ENCODE measurements around the gene CYB561A3. TPM values are rescaled to one million over a fixed set of nuclear protein-coding genes. Genes with fewer than 3 reads are reported as not detected.

CYB561A3 gene
- total and polyA plus RNA-seq, 2 donors (not counting 1 experiment from before 2014, with no cell fraction given) = 248 to 756 TPM

DNA sequence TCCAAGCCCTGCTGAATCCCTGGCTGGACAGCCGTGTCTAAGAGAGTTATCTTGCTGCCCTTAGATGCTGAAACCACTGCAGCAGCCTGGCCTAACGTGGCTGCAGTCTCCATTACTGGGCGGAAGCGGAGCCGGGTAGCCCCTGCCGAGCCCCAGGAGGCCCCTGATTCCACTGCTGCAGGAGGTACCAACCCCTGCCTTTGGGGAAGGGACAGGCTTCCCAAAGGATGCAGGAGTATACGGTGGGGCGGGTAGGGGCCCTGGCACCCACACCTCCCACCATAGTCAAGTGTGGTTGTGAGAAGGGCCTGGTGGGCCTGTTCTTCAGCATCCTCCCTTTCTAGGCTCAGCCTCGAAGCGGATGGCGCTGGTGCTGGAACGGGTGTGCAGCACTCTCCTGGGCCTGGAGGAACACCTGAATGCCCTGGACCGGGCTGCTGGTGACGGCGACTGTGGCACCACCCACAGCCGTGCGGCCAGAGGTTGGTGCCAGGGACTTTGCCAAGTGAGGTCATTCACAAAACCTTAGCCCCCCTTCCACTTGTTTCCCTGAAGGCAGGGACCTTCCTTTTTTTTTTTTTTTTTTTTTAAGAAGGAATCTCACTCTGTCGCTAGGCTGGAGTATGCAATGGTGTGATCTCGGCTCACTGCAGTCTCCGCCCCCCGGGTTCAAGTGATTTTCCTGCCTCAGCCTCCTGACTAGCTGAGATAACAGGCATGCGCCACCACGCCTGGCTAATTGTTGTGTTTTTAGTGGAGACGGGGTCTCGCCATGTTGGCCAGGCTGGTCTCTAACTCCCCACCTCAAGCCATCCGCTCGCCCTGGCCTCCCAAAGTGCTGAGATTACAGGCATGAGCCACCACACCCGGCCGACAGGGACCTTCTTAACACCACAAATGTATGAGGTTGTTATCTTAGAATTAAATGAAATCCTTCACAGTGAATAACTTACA, 17.6 kb downstream of the CYB561A3 start:
- intact Hi-C loops (cut with micrococcal nuclease) = no loop called here
- peaks cover 22% of the 10 kb centered on the region for H4K20me1 ChIP-seq (ENCODE audit: control insufficient read depth, insufficient read depth, low read length, poor library complexity, severe bottlenecking)
- POLR2A ChIA-PET = interaction anchor here (2.0 kb wide), 1 partner anchor 17 kb away, joined by 9 read pairs; the partner anchor contains the start of genes CYB561A3 and TMEM138
- no peak overlapping the region for H3K9ac ChIP-seq (ENCODE audit: low read length)
- Mint-ChIP-seq H3K27ac (peak overlapping the region; percentile 74), H3K9me3 (ENCODE audit: insufficient read depth) (no peaks in the 10 kb centered on the region), H3K4me3 (no peak overlapping the region), H3K27me3 (no peaks in the 10 kb centered on the region), H3K4me1 (peaks cover 28% of the 10 kb centered on the region)
- DNase-seq = no peak
- no peaks in the 10 kb centered on the region for H3K27me3 ChIP-seq (replicated peaks in 1 of 4; ENCODE audit: control extremely low read depth in 1 of 4, control insufficient read depth in 3 of 4, insufficient read depth in 4 of 4, low read length in 3 of 4)
- H3K36me3 ChIP-seq (replicated peaks in 1 of 2; ENCODE audit: control extremely low read depth in 1 of 2, control insufficient read depth in 1 of 2, extremely low read depth in 1 of 2, insufficient read depth in 2 of 2, low read length in 1 of 2) = peaks cover 0 to 44% of the 10 kb centered on the region in 2 experiments
- no peak for TF ChIP-seq CTCF (IDR thresholded peaks at IDR 0.05)
- no peak for TF ChIP-seq EZH2 (IDR thresholded peaks at IDR 0.05; ENCODE audit: borderline replicate concordance, insufficient read depth, low read depth, low read length, poor library complexity, severe bottlenecking)
- no peak overlapping the region for H3K4me3 ChIP-seq (ENCODE audit: control extremely low read depth in 1 of 5, extremely low read depth in 1 of 5, insufficient read depth in 1 of 5, low read depth in 2 of 5, low read length in 4 of 5)
- peak overlapping the region in 1 of 2 donors; percentile 66 for H3K27ac ChIP-seq (ENCODE audit: low read length in 2 of 2)
- no peak overlapping the region for H2AFZ ChIP-seq (ENCODE audit: insufficient read depth, low read depth, low read length, poor library complexity, severe bottlenecking)
- WGBS (ENCODE audit: insufficient coverage) = 96% methylated on average over 19 of the region's 29 CpGs
- H3K79me2 ChIP-seq (ENCODE audit: control insufficient read depth, insufficient read depth, low read length) = peaks cover 6% of the 10 kb centered on the region
- H3K4me1 ChIP-seq (ENCODE audit: control insufficient read depth in 2 of 2, insufficient read depth in 2 of 2, low read length in 2 of 2) = peaks cover 0 to 6% of the 10 kb centered on the region in 2 donors
- no peak overlapping the region for H3K4me2 ChIP-seq (replicated peaks; ENCODE audit: low read depth, low read length, poor library complexity, severe bottlenecking)
- CTCF ChIA-PET = interaction anchor here (11.2 kb wide), 1 partner anchor 41 kb away, joined by 649 read pairs; no protein-coding TSS in a partner anchor
- ATAC-seq (ENCODE audit: low read depth) = no peak
- H3K9me3 ChIP-seq (ENCODE audit: control extremely low read depth in 1 of 3, control insufficient read depth in 2 of 3, insufficient read depth in 1 of 3, low read length in 2 of 3) = no peaks in the 10 kb centered on the region

All from B cell (primary cell).